Measurements from ENCODE around the gene COL20A1.

DNA sequence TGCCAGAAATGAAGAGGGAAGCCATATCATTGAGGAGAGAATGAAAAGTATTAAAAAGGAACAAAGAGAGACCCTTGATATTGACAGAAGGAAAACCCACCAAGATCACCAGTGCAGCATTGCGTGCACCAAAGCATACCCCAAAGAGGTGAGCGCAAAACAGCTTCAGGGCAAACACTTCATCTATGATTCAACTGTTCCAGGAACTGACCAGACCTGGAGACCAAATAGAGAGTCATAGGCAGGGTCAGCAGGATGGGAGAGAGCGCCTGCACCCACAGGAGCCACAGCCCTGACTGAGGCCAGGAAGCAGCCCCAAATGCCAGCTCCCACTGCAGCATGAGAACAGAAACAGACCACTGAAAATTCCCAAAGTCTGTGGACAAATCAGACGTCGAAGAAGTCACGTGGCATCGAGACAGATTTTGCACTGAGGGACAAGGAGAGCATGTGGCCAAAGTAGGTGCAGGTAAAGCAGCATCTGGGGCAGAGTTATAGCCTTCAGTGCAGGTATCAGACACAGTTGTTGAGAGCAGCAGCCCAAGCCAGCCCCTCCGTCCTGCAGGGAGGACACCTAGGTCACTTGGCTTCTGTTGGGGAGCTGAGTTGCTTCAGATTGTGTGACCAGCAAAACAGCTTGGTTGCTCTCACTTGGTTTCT, 38.9 kb downstream of the COL20A1 start:
- TF ChIP-seq, protein P1, sequence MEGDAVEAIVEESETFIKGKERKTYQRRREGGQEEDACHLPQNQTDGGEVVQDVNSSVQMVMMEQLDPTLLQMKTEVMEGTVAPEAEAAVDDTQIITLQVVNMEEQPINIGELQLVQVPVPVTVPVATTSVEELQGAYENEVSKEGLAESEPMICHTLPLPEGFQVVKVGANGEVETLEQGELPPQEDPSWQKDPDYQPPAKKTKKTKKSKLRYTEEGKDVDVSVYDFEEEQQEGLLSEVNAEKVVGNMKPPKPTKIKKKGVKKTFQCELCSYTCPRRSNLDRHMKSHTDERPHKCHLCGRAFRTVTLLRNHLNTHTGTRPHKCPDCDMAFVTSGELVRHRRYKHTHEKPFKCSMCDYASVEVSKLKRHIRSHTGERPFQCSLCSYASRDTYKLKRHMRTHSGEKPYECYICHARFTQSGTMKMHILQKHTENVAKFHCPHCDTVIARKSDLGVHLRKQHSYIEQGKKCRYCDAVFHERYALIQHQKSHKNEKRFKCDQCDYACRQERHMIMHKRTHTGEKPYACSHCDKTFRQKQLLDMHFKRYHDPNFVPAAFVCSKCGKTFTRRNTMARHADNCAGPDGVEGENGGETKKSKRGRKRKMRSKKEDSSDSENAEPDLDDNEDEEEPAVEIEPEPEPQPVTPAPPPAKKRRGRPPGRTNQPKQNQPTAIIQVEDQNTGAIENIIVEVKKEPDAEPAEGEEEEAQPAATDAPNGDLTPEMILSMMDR (IDR thresholded peaks at IDR 0.05), result no peak
- TF ChIP-seq POLR2A (IDR thresholded peaks at IDR 0.05), result no peak

Measured in testis (tissue), 2 donors.